ENCODE results near the gene RYR3.

- TF ChIP-seq CTCF (conservative IDR thresholded peaks at IDR 0.05; ENCODE audit: low read length) = no peak
- TF ChIP-seq EZH2phosphoT487 (IDR thresholded peaks at IDR 0.05; ENCODE audit: borderline replicate concordance) = no peak
These were observed 420.0 kb downstream of the RYR3 start for GRCh38 chr15:33730815-33731214.
